Measurements from ENCODE around the gene UBR1.

Gene UBR1

GRCh38 chr15:43094416-43095030 is 11.3 kb downstream of the UBR1 start:
- Histone ChIP-seq H3F3A (ENCODE audit: insufficient read depth, low read length) (no peaks in the 10 kb centered on the region), H3K9me3 (ENCODE audit: low read length) (no peaks in the 10 kb centered on the region), H3K9ac (ENCODE audit: low read length) (no peak overlapping the region), H3K27ac (ENCODE audit: low read depth, low read length, poor library complexity, severe bottlenecking) (no peak overlapping the region), H3K4me1 (ENCODE audit: insufficient read depth, low read length, severe bottlenecking) (no peaks in the 10 kb centered on the region), H3K79me2 (ENCODE audit: insufficient read depth, low read length) (peaks cover 66% of the 10 kb centered on the region), H3K4me3 (ENCODE audit: low read depth, low read length, poor library complexity, severe bottlenecking) (no peak overlapping the region), H3K36me3 (ENCODE audit: insufficient read depth, low read length) (peaks cover 66% of the 10 kb centered on the region), H3K4me2 (ENCODE audit: low read length) (no peak overlapping the region), H4K20me1 (ENCODE audit: insufficient read depth, low read length) (0 out of 2 replicates have a peak, but pooled peaks cover 2% of the 10 kb centered on the region), H3K27me3 (ENCODE audit: insufficient read depth, low read length) (no peaks in the 10 kb centered on the region), H2AFZ (ENCODE audit: low read length) (no peak overlapping the region), H3K9me2 (ENCODE audit: low read depth, low read length) (no peaks in the 10 kb centered on the region)
- TF ChIP-seq CTCF (IDR thresholded peaks at IDR 0.05; ENCODE audit: low read length) (no peak), EZH2 (IDR thresholded peaks at IDR 0.05; ENCODE audit: borderline replicate concordance, low read length) (no peak)

- no peak overlapping the region for H3K27ac ChIP-seq (ENCODE audit: low read depth, low read length, poor library complexity, severe bottlenecking)
- no peaks in the 10 kb centered on the region for H3K4me1 ChIP-seq (ENCODE audit: insufficient read depth, low read length, severe bottlenecking)
- no peaks in the 10 kb centered on the region for H3K9me3 ChIP-seq (ENCODE audit: low read length)
- TF ChIP-seq EZH2 (IDR thresholded peaks at IDR 0.05; ENCODE audit: borderline replicate concordance, low read length) (no peak), CTCF (IDR thresholded peaks at IDR 0.05; ENCODE audit: low read length) (no peak)
- peaks cover 61% of the 10 kb centered on the region for H3K79me2 ChIP-seq (ENCODE audit: insufficient read depth, low read length)
- no peak overlapping the region for H3K4me3 ChIP-seq (ENCODE audit: low read depth, low read length, poor library complexity, severe bottlenecking)
- no peak overlapping the region for H2AFZ ChIP-seq (ENCODE audit: low read length)
- 0 out of 2 replicates have a peak, but pooled peaks cover 2% of the 10 kb centered on the region for H4K20me1 ChIP-seq (ENCODE audit: insufficient read depth, low read length)
- no peaks in the 10 kb centered on the region for H3F3A ChIP-seq (ENCODE audit: insufficient read depth, low read length)
- H3K9ac ChIP-seq (ENCODE audit: low read length): no peak overlapping the region
- H3K36me3 ChIP-seq (ENCODE audit: insufficient read depth, low read length): peaks cover 59% of the 10 kb centered on the region
- no peaks in the 10 kb centered on the region for H3K27me3 ChIP-seq (ENCODE audit: insufficient read depth, low read length)
- no peaks in the 10 kb centered on the region for H3K9me2 ChIP-seq (ENCODE audit: low read depth, low read length)
- H3K4me2 ChIP-seq (ENCODE audit: low read length): no peak overlapping the region
Measured at GRCh38 chr15:43093026-43093425, 12.8 kb downstream of the UBR1 start.

GRCh38 chr15:43091859-43092258 is 14.0 kb downstream of the UBR1 start:
- H3K9me3 ChIP-seq (ENCODE audit: low read length): no peaks in the 10 kb centered on the region
- H3K4me1 ChIP-seq (ENCODE audit: insufficient read depth, low read length, severe bottlenecking): no peaks in the 10 kb centered on the region
- no peak overlapping the region for H3K4me3 ChIP-seq (ENCODE audit: low read depth, low read length, poor library complexity, severe bottlenecking)
- 0 out of 2 replicates have a peak, but pooled peaks cover 2% of the 10 kb centered on the region for H4K20me1 ChIP-seq (ENCODE audit: insufficient read depth, low read length)
- no peak overlapping the region for H2AFZ ChIP-seq (ENCODE audit: low read length)
- H3K27me3 ChIP-seq (ENCODE audit: insufficient read depth, low read length): no peaks in the 10 kb centered on the region
- no peak overlapping the region for H3K27ac ChIP-seq (ENCODE audit: low read depth, low read length, poor library complexity, severe bottlenecking)
- peaks cover 68% of the 10 kb centered on the region for H3K79me2 ChIP-seq (ENCODE audit: insufficient read depth, low read length)
- H3K9ac ChIP-seq (ENCODE audit: low read length): no peak overlapping the region
- no peaks in the 10 kb centered on the region for H3F3A ChIP-seq (ENCODE audit: insufficient read depth, low read length)
- no peaks in the 10 kb centered on the region for H3K9me2 ChIP-seq (ENCODE audit: low read depth, low read length)
- H3K36me3 ChIP-seq (ENCODE audit: insufficient read depth, low read length): peaks cover 48% of the 10 kb centered on the region
- TF ChIP-seq EZH2 (IDR thresholded peaks at IDR 0.05; ENCODE audit: borderline replicate concordance, low read length) (no peak), CTCF (IDR thresholded peaks at IDR 0.05; ENCODE audit: low read length) (no peak)
- H3K4me2 ChIP-seq (ENCODE audit: low read length): no peak overlapping the region
